HG02970 (cell line): ENCODE results near the gene BLOC1S2.
"Not testable (repeated sequence)": the region's sequence is repeated elsewhere in the genome, so short reads cannot be mapped to it uniquely, and the experiment has no call there.

ENCODE experiments used
- ATAC-seq: cut with Tn5 transposase; IDR thresholded peaks from one replicate; pipeline ENCODE4 v1.9.1; 2021; ENCODE audit warnings: mild to moderate bottlenecking, moderate library complexity, moderate number of reproducible peaks; ENCODE audit not compliant: unreplicated experiment, low FRiP score

BLOC1S2 gene

DNA sequence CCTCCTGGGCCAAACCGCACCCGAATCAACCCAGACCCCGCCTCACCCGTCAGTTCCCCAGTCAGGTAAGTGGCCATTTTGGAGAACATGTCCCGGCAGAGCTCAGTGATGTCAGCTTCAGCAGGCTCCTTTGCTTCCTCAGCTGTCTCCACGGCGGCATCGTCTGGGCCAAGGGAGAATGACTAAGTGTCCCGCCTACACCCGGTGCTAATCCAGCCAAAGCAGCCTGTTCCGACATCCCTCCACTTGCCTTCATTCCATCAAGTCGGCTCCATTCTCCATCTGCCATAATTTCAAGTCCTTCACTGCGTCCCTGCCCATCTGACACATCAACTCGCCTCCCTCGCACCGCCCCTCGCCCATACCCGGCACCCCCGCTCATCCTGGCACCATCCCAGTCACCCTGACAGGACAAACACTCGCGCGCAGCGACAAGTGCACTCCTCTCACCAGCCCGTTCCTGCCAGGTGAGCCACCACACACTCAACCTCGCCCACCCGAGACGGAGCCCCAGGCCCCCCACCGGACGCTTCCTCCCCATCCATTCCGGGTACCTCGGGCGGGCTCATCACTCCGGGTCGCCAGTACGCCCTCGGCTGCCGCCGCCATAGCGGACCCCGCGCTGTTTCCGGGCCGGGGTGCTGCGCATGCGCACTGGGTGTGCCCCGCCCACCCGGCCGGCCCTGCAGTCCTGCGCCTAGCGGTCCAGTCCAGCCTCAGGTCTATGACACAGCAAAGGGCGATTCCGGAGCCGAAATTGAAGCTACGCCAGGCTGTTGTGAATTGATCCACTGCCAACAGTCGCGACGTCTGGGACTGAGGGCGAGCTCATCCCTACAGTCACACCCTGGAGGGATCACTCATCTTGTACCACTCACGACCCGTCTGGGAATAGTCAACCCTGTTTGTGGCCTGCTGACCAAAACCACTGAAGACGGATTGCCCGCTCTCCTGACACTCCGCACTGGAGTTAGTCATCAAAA, at the start of gene BLOC1S2:
Gene BLOC1S2, minus strand, starts transcription at position 630 of the 983 bp plus-strand sequence. Its CDS starts 21 bp downstream, at position 609.
- ATAC-seq: peak; percentile 88

DNA sequence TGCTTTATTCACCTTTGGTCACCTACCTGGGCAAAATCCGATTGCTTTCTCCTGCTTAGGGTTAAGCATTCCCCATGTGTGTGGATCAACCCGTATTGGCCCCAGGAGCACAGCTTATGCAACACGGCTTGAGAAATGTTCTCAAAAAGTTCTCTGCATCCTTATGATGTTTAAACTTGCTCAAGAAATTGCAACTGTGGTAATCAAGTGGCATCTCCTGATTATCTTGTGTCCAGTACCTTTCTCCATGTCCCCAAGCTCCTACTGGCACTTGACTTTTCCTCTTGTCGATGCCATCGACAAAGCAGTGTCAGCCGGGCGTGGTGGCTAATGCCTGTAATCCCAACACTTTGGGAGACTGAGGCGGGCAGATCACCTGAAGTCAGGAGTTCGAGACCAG, 48.3 kb upstream of the BLOC1S2 start:
- ATAC-seq: no peak

DNA sequence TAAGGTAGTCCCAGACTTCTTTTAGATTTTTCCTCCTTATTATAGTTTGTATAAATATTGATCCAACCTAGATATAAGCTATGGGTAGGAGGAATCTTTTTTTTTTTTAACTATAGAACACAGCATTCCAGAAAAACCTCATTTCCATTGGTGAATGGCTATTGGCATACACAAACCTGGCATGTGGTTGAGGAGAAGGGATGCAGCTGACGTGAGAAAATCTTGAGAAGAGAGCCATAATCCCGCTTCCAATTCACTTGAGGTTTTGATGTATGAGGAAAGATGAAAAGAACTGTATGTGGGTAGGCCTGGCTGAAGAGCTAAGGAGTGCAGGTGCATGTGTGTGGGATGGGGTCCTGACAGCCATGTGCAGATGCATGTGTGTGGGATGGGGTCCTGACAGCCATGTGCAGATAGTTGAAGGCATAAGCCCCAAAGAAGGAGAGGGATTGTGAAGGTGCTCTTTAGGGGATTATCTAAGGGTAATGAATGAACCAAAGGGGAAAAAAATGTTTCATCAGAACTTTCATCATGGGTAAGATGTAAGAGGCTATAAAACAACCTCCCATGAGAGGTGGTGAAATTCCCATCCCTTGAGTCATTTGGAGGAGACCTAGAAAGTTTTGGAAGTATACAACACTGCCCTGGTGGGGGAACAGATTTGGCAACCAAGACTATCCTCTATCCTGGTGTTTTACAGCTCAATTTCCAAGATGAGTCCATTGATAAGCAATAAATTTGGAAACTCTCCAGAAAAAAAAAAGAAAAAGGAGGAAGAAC, 47.4 kb upstream of the BLOC1S2 start:
- no peak for ATAC-seq

DNA sequence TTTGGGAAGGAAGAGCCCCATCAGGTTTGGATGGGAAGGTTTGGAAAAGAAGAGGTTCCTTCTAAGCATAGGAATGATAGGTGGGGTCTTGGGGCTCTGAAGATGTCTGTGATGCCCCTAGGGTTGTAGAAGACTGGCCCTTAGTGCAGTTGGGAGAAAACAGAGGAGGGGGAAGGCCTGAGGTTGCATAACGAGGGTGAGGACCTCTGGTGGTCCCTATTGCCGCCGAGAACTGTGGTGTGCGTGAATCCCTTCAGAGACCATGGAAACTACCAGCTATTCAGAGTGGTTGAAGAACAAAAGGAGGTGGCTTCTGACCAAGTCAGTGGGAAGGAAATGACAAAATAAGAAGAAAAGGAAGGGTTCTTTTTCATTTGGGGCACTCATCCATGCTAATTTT, 46.6 kb upstream of the BLOC1S2 start:
- no peak for ATAC-seq

DNA sequence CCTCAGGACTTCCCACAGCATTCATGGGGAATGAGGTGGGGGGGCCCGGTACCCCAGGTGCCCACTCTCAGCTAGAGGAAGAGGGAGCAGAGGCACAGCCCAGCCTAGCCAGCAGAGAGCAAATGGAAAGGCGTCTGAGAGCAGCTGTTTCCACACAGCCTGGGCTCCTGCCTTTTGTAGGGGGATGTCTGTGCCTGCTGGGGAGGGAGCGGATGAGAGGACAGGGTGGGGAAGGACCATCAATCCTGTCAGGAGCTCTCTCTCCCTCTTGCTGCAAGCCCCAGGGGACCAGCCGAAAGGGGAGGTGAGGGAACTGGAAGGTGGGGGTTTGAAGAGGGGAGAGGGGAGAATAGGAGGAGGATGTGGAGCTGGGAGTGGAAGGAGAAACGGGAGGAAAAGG, 43.6 kb upstream of the BLOC1S2 start, which contains the start of gene PKD2L1:
Gene PKD2L1, minus strand, starts transcription at position 150 of the 400 bp plus-strand sequence. Its CDS starts 125 bp downstream, at position 25.
- no peak for ATAC-seq

DNA sequence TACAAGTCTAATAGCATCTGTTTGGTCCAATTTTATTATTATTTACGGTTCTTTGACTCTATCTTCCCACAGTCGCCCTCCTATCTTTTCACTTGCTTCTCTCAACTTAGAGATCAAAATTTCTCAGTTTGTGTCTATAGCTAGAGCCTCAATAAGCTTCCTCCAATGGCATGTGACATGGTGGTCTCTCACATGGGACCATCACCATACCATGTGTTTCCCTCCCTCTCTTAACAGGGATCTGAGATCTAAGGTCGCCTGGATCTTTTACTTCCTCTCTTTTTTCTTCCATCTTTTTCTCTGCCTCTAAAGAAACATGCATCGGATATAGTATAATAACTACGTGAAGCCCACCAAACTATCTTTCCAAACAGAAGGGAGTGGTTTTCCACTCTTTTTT, 41.7 kb upstream of the BLOC1S2 start:
- ATAC-seq: no peak

DNA sequence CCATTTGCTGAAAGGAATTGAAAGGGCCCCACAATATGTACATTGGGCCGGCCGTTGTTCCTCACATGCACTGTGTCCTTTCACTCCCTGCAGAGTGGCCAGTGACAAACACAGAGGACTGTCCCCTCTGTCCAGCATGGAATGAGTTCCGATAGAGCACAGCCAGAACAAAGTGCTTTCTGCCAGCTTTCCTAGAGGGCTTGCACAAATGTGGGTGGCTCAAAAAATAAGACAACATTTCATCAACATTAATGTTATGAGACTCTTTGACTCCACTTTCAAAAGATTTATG, 41.2 kb upstream of the BLOC1S2 start:
- no peak for ATAC-seq

DNA sequence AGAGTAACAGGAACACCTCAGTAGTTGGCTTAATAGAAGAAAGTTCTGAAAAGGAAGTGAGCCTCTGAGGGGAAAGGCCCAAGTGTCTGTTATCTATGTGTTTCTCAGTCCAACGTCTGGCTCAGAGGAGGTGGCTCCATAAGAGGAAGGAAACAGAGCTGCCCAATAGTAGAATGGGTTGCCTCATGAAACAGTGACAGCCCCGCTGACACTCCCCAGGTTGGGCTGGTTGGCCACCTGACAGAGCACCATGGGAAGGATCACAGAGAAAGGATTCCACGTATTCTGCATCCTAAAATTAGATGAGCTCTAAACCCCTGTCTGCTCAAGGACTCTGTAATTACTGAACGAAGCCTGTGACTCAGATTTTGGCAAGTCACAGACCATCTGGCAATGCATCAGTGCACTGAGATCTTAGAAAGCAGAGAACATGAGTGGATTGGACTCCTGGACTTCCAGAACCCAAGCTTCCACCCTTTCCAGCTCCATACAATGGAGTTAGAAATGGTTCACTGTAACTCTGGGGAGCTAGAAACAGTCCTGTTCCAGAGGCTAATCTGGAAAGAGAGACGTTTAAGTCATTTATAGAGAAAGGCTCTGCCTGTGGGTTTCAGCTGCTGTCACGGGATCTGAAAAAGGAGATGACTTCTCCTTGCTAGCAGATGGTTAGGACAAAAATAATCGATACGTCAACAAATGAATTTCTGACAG, 40.7 kb upstream of the BLOC1S2 start:
- ATAC-seq: peak; percentile 89

DNA sequence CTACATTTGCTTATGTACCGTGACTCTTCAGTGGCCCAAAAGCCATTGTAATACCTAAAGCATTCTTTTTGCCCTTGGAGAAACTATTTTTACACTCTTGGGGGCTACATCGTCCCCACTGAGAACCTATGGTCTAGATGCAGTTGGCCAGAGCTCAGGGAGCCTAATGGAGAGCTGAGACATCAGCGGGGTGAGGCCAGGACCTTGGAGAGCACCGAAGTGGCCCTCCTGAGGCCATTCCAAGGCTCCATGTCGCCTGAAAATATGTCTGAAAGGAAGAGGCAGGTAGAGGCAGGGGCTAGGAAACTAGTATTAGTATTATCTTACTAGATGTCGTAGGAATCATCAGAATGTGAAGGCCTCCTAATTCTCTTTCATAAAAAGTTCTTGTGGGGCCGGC, 38.7 kb upstream of the BLOC1S2 start:
- ATAC-seq: no peak

DNA sequence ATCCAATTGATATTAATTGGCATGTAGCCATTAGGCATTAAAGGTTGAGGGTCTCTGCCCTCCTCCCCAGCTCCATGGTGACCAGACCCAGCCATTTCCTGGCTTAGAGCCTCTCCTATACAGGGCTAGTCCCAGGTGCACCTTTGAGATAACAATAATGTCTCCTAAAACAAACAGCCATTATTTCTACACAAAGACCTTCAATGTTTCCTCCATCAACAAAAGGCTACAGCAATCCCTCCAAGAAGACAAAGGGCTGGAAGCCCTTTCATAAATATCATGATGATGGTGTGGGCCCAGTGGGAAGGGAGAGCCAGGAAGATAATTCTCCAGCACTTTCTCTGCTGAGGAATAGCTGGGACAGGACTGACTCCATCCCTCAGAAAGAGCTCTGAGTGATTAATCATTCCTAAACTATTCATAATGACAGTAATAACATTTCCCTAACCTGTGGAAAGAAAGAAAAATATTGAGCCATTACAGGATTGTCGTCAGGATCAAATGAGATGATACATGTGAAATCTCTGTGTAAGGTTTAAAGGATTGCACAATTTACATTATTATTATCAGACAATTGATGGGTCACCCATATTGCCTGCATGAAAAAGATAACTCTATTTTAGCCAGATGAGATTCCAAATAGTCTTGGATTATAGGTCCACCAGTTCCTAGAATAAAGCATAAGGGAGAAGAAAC, 33.4 kb upstream of the BLOC1S2 start:
- ATAC-seq: no peak

DNA sequence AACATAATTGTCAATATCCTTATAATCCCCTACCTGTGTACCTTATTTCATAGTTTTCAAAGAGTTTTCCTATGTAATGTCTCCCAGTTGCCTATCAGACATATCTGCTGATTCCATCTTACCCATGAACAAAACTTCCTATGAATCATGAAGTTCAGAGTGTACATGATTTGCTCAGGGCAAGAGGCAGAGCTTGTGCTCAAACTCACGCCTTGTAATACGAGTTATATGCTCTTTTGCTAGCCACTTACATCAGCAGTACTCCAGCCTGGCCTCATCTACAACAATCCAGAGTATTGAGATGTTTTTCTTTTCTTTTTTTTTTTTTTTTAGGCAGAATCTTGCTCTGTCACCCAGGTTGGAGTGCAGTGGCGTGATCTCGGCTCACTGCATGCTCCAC, 31.7 kb upstream of the BLOC1S2 start:
- no peak for ATAC-seq

DNA sequence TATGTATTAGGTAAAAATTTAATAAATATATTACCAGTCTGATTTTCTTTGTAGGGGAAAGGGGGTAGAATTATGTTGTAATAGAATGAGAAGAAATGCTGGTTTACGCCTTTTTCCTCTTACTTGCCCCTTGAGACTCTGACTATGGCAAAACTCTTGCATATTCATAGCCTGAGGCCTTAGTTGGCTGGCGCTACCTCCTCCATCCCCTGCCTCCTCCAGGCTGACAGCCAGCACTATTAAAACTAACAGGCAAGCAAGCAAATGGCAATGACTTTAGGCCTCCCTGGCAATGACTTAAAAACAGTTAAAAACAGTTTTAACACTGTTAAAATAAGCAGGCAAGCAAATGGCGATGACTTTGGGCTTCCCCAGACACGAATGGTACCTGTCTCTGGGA, 29.1 kb upstream of the BLOC1S2 start:
- no peak for ATAC-seq

DNA sequence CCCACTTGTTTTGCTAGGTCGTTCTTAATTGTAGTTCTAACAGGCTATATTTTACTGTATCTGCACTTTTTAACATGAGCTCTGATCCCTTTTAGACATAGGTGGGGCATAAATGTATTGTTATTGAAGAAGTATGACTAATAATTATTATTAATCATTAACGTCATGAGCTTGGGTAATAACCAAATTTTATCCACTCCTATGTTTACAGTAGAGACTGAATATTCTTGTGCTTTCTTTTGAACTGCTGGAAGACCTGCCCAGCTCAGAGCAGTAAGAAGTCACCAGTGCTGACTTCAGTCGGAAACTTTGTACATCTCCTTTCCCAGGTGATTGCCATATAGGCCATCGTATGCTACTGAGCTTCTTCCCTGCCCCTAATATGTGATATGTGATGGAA, 24.8 kb upstream of the BLOC1S2 start:
- no peak for ATAC-seq

DNA sequence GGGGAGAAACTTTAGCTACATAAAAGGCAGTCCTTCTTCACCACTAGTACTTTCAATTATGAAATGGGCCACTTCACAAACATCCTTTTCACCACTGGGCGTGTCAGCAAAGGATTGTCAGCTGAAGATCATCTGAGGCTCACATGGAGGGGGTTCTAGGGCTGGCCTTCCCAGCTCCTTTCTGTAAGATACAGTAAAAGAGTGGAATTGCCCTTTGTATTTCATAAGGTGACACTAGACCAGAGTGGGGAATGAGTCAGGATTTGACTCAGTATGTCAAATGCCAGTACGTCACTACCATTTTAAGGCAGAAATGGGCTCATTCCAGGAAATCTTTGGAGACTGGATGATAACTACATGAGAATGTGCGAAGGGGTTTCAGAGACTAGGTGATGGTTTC, 21.2 kb upstream of the BLOC1S2 start:
- ATAC-seq: no peak

DNA sequence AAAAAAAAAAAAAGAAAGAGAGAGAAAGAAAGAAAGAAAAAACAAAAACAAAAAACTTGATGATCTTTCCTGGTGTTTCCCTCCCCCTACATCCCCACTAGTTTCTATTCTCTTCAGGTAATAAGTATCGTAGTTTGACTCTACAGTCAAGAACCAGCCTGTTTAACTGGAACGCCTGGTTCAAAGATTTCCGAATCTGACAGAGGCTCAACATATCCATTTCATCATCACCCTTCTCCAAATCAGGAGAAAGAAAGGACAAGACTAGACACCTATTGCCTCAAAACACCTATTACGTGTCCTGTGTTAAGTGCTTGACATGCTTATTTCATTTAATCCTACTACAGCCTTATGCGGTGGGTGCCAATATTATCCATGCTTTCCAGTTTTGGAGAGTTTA, 20.4 kb upstream of the BLOC1S2 start:
- no peak for ATAC-seq

DNA sequence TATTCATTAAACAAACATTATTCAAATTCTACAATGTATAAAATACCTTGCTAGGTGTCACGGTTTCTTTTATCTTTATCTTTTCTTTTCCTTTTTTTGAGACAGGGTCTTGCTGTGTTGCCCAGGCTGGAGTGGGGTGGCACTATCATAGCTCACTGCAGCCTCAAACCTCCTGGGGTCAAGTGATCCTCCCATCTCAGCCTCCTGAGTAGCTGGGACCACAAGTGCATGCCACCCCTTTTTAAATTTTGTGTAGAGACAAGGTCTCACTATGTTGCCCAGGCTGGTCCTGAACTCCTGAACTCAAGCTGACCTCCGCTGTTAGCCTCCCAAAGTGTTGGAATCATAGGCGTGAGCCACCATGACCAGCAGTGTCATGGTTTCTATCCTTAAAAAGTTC, 17.9 kb upstream of the BLOC1S2 start:
- no peak for ATAC-seq

DNA sequence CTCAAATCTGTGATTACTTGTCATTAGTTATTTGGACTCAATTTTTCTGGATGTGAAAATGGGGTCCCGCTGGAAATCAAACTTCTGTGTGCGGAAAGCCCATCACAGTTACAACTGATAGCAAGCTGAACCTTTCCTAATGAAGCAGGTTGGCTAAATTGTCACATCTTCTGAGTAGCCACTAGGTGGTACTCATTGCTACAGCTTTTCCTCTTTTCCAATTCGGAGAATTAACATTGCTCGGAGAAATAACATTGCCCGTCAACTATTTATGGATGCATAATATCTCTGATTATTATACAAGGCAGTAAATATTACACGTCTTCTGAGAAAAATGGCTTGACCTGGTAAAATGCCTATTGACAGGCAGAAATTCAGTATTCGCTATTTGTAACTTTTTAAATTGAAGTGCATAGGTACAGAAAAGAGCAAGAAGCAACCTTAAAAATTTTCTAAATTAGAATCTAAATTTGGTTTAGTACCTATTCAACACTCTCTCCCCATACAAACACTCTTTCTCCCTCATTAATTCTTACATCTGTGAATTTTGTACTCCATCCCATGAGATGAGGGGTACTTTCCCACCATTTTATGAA, 17.3 kb upstream of the BLOC1S2 start:
- ATAC-seq: no peak

DNA sequence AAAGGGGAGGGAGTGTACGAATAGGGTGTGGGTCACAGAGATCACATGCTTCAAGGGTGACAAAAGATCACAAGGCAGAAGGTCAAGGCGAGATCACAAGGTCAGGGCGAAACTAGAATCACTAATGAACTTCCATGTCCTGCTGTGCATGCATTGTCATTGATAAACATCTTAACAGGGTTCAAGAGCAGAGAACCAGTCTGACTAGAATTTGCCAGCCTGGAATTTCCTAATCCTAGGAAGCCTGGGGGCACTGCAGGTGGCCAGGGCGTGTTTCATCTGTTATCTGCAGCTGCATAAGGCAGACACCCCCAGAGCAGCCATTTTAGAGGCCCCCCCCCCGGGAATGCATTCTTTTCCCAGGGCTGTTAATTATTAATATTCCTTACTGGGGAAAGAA, 14.6 kb upstream of the BLOC1S2 start:
- ATAC-seq: not testable (repeated sequence)

DNA sequence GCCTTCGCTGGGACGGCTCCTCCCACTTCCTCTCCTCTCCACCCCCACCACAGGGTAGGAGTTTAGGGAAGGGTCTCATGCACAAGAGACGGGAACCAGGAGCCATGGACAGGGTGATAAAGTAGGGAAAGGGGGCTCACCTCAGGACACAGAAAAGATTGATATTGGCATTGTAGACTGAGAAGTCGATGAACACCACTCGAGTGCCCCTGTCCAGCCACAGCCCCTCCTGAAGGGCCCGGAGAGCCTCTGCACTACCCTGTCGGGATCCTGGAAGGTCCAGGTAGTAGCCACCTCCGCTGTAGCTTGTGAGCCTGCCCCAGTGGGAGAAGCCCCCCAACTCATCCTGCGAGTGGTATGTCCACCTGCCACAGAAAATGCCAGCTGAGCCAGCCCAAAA, 10.8 kb upstream of the BLOC1S2 start:
- ATAC-seq: no peak

DNA sequence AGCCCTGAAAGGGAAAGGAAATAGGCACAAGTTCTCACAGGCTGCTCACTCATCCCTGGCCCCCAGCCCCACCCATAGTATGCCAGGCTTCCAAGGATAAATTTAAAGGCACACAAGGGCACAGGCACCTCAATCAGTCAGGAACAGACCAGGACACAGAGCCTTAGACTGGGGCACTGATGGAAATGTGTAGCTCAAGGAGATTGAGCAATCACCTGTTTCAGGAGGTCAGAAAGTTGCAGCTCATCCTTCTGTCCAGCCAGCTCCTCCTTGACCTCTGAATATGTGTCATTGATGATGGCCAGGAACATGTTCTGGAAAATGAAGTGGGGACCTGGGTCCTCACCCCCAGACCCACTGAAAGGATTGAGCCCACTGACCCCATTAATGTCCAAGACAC, 6.6 kb upstream of the BLOC1S2 start:
- no peak for ATAC-seq
